ENCODE data around the gene PSMC3IP.

- TF ChIP-seq POLR2A (IDR thresholded peaks at IDR 0.05; ENCODE audit: low read depth) = no peak
- TF ChIP-seq, protein P1, sequence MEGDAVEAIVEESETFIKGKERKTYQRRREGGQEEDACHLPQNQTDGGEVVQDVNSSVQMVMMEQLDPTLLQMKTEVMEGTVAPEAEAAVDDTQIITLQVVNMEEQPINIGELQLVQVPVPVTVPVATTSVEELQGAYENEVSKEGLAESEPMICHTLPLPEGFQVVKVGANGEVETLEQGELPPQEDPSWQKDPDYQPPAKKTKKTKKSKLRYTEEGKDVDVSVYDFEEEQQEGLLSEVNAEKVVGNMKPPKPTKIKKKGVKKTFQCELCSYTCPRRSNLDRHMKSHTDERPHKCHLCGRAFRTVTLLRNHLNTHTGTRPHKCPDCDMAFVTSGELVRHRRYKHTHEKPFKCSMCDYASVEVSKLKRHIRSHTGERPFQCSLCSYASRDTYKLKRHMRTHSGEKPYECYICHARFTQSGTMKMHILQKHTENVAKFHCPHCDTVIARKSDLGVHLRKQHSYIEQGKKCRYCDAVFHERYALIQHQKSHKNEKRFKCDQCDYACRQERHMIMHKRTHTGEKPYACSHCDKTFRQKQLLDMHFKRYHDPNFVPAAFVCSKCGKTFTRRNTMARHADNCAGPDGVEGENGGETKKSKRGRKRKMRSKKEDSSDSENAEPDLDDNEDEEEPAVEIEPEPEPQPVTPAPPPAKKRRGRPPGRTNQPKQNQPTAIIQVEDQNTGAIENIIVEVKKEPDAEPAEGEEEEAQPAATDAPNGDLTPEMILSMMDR (IDR thresholded peaks at IDR 0.05) = no peak
- no peak for TF ChIP-seq EP300 (IDR thresholded peaks at IDR 0.05)
- TF ChIP-seq POLR2AphosphoS5 (IDR thresholded peaks at IDR 0.05) = no peak
Observed at GRCh38 chr17:42590886-42591285, 13.4 kb upstream of the PSMC3IP start.

Measured in esophagus muscularis mucosa (tissue), 4 donors.